Adrenal gland (tissue), 5 donors: ENCODE measurements around the gene SLC6A3.

Source experiments
- POLR2A ChIP-seq, 2 donors: fragments of 450-650 bp; IDR thresholded peaks; one replicate each; pipeline ENCODE4 v1.6.1; 2017; ENCODE audit warnings: antibody characterized with exemption in 2 of 2, mild to moderate bottlenecking in 2 of 2, moderate library complexity in 1 of 2
- TF ChIP-seq, protein P1 (sequence below), 6 experiments: fragments of 450-650 bp in 4 of 6; fragments of 200-600 bp in 2 of 6; sonication (generic) in 1 of 6; IDR thresholded peaks; 1 replicate in 5 of 6; 2 replicates in 1 of 6; pipeline versions ENCODE4 v1.5.1 to v1.8.0; 2016 to 2021; ENCODE audit warnings: antibody characterized with exemption in 6 of 6, mild to moderate bottlenecking in 2 of 6, moderate library complexity in 1 of 6
- donor health status: DM: no; HTN: no; CAD: no.

DNA sequence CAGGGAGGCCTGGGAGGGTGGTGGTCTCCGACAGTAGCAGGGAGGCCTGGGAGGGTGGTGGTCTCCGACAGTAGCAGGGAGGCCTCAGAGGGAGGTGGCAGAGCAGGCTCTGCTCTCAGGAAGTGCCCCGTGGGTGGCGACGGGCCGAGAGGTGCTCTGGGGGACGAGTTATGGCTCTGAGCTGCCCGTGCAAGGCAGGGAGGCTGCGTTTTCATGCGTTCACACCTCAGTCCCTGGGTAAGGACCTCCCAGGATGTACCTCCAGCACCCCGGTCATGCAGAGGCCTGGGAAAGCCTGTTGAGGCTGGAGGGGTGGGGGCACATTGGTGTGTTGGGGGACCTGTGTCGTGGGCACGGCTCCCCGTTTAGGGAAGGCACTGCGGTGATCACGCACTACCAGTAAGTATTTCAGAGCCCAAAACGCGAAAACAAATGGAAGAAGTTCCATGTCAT, 63.0 kb downstream of the SLC6A3 start:
- TF ChIP-seq POLR2A (IDR thresholded peaks at IDR 0.05), result no peak
- TF ChIP-seq, protein P1, sequence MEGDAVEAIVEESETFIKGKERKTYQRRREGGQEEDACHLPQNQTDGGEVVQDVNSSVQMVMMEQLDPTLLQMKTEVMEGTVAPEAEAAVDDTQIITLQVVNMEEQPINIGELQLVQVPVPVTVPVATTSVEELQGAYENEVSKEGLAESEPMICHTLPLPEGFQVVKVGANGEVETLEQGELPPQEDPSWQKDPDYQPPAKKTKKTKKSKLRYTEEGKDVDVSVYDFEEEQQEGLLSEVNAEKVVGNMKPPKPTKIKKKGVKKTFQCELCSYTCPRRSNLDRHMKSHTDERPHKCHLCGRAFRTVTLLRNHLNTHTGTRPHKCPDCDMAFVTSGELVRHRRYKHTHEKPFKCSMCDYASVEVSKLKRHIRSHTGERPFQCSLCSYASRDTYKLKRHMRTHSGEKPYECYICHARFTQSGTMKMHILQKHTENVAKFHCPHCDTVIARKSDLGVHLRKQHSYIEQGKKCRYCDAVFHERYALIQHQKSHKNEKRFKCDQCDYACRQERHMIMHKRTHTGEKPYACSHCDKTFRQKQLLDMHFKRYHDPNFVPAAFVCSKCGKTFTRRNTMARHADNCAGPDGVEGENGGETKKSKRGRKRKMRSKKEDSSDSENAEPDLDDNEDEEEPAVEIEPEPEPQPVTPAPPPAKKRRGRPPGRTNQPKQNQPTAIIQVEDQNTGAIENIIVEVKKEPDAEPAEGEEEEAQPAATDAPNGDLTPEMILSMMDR (IDR thresholded peaks at IDR 0.05), result no peak
